Measurements from ENCODE around the gene PCDH18.

- TF ChIP-seq POLR2A (IDR thresholded peaks at IDR 0.05; ENCODE audit: low read length) (no peak), GATA1 (IDR thresholded peaks at IDR 0.05; ENCODE audit: low read depth, low read length) (no peak)
Measured at GRCh38 chr4:137531168-137531985, 917 bp downstream of the PCDH18 start.
